Stimulated activated naive CD8-positive, alpha-beta T cell treated with anti-CD3 and anti-CD28 coated beads, Interleukin-15, amount 100 ng/mL, for 72 hours (primary cell): ENCODE data around the gene SEMA3C.

ENCODE experiments used
- ATAC-seq: fragments of 150-1000 bp; cut with Tn5 transposase; 2 replicates; pipeline ENCODE4 v1.10.0; 2021; ENCODE audit warnings: mild to moderate bottlenecking, moderate library complexity
- DNase-seq, 2 donors: peaks; one replicate each; pipeline ENCODE4 v3.0.0; 2021 to 2022
- H3K27ac Mint-ChIP-seq, 2 donors: one replicate each; pipeline ENCODE4 v1.8.0; 2022; ENCODE audit warnings: mild to moderate bottlenecking in 2 of 2, mixed read lengths in 2 of 2, moderate library complexity in 2 of 2
- H3K27me3 Mint-ChIP-seq: one replicate; pipeline ENCODE4 v1.8.0; 2022; ENCODE audit warnings: mixed read lengths
- H3K4me1 Mint-ChIP-seq: one replicate; pipeline ENCODE4 v1.8.0; 2022; ENCODE audit warnings: mild to moderate bottlenecking, mixed read lengths
- H3K4me3 Mint-ChIP-seq, 2 donors: one replicate each; pipeline ENCODE4 v1.8.0; 2022; ENCODE audit warnings: mild to moderate bottlenecking in 2 of 2, mixed read lengths in 2 of 2, moderate library complexity in 1 of 2
- H3K9me3 Mint-ChIP-seq, 2 donors: one replicate each; pipeline ENCODE4 v1.8.0; 2022; ENCODE audit warnings: mixed read lengths in 2 of 2

SEMA3C gene

DNA sequence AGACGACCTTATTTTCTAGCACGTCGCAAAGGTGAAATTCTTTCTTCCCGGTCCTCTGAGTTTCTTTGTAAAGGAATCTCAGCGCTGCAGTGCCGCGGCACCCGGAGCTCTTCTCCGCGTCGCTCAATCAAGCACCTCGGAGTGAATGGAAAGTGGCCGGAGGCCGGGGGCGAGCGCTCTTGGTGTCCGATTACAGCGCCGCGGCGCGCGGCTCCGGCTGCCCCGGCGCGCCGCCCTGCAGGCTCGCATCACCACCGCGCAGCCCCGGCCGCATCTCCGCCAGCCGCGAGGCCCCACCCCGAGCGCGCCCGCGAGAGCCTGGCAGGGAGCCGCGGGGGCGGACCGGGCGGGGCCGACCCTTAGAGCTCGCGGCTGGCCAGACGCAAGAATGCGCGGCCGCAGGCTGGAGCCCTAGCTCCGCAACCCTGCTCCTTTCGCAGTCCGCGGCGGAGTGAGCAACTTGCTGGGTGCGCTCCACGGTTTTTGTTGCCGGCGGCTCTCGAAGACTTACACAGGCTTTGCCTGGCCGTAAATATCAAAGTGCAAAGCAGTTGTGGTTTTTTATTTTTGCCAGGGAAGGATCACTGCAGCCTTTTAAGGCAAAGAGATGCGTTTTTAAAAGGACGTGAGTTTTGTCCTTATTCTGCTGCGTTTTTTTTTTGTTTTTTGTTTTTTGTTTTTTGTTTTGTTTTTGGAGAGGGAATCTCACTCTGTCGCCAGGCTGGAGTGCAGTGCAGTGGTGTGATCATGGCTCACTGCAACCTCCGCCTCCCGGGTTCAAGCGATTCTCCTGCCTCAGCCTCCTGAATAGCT is at the start of gene SEMA3C:
TSS of gene SEMA3C (minus strand) at position 143 of the 813 bp plus-strand sequence. CDS start 2,270 bp downstream, outside the sequence.
- Mint-ChIP-seq H3K27me3 (peaks cover 62% of the 10 kb centered on the region), H3K4me1 (peaks cover 7% of the 10 kb centered on the region), H3K4me3 (peak within 1 kb of the TSS; percentile 49 to 53), H3K9me3 (no peaks in the 10 kb centered on the region), H3K27ac (no peak within 1 kb of the TSS)
- peak; percentile 75 for ATAC-seq
- DNase-seq = peak; percentile 13 to 19

DNA sequence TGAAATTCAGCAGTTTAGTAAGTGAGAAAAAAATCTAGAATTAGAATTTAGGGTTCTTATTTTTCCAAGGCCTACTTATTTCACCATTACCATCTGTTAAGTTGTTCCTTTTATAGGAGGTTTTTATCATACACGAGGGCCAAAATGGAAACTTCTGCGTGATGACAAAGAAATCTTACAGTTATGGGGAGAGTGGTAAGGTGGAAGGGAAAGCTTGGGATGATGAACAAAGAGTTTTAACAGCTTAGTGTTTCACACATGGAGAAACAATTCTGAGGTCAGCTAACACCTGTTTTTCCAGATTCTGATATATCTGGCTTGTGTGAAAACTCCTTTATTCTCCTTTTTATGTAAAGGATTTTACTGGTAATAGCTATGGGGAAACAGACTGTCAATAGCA is 49.8 kb upstream of the SEMA3C start:
- no peak overlapping the region for H3K4me3 Mint-ChIP-seq
- no peaks in the 10 kb centered on the region for H3K27me3 Mint-ChIP-seq
- no peaks in the 10 kb centered on the region for H3K4me1 Mint-ChIP-seq
- DNase-seq (no peak), ATAC-seq (no peak)
- no peak overlapping the region for H3K27ac Mint-ChIP-seq
- no peaks in the 10 kb centered on the region for H3K9me3 Mint-ChIP-seq

DNA sequence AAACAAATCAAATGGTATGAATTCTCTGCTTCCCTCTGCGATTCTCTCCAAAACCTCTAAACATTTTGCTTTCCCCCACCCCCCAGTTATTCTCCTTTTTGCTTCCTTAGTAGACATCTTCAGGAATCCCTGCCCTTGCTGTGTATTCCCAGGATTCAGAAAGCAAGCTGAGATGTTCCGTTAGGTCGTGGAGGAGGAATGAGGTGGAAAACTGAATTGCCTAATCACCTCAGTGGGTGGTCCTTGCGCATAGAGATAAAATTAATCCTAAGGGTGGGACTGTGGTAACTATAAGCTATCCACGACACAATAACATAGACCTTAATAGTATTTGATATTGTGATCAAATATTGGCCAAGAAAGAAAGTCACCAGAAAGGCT is 49.1 kb upstream of the SEMA3C start:
- Mint-ChIP-seq H3K4me1 (no peaks in the 10 kb centered on the region), H3K27me3 (no peaks in the 10 kb centered on the region), H3K4me3 (no peak overlapping the region), H3K27ac (no peak overlapping the region), H3K9me3 (no peaks in the 10 kb centered on the region)
- ATAC-seq (no peak), DNase-seq (no peak)

- Mint-ChIP-seq H3K9me3 (no peaks in the 10 kb centered on the region), H3K27me3 (no peaks in the 10 kb centered on the region), H3K4me1 (no peaks in the 10 kb centered on the region), H3K4me3 (no peak overlapping the region), H3K27ac (no peak overlapping the region)
- ATAC-seq (no peak), DNase-seq (no peak)
Measured at GRCh38 chr7:80967071-80967916, 48.4 kb upstream of the SEMA3C start.

GRCh38 chr7:80960244-80960795 is 41.5 kb upstream of the SEMA3C start:
- no peak for DNase-seq
- Mint-ChIP-seq H3K27me3 (no peaks in the 10 kb centered on the region), H3K4me3 (no peak overlapping the region), H3K4me1 (no peaks in the 10 kb centered on the region), H3K9me3 (no peaks in the 10 kb centered on the region), H3K27ac (no peak overlapping the region)
- ATAC-seq = no peak

DNA sequence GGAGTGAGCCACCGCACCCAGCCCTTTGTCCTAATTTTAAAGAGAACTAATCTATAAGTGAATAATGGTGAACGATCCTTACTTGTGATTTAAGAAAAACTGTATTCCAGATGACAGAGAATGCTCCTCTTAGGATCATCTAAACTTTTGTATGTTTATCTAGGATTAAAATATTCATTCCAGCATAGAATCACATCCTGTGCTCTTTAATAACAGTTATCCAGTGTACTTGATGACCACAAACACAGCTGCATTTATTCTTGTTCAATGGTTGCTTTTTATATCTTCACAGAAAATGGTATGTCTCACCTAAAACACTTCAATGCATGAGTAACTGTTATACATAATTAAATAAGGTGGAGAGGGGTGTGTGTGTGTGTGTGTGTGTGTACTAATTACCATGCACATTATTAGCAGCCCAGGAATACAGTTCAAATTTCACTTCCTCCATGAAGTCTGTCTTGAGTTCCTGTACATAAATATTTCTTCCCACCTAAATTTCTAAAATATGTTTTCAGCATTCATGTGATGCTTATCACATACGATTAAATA is 38.5 kb upstream of the SEMA3C start:
- Mint-ChIP-seq H3K9me3 (no peaks in the 10 kb centered on the region), H3K27me3 (no peaks in the 10 kb centered on the region), H3K4me1 (no peaks in the 10 kb centered on the region), H3K27ac (no peak overlapping the region), H3K4me3 (no peak overlapping the region)
- ATAC-seq (no peak), DNase-seq (no peak)

DNA sequence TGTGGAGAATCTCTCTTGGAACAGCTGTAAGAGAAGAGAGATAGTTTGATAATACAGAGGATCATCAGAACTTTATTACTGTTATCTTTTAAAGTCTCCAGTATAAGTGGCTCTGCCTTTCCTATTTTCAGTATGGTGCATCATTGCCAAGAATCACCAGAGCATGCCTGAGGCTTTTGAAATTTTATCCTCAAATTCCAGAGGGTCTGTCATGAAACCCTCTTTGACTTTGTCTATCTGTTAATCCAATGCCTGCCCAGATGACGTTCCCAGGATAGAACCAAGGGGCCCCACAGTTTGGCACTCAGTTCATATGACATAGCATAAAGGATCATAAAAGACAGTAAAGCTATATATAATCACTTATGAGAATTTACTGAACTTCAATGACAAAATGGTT is 35.3 kb upstream of the SEMA3C start:
- no peak for ATAC-seq
- no peak for DNase-seq
- H3K4me1 Mint-ChIP-seq = no peaks in the 10 kb centered on the region
- H3K27me3 Mint-ChIP-seq = no peaks in the 10 kb centered on the region
- no peak overlapping the region for H3K27ac Mint-ChIP-seq
- H3K9me3 Mint-ChIP-seq = no peaks in the 10 kb centered on the region
- H3K4me3 Mint-ChIP-seq = no peak overlapping the region

GRCh38 chr7:80950550-80950967 is 31.7 kb upstream of the SEMA3C start:
- no peak for DNase-seq
- no peaks in the 10 kb centered on the region for H3K9me3 Mint-ChIP-seq
- H3K27me3 Mint-ChIP-seq = no peaks in the 10 kb centered on the region

GRCh38 chr7:80949449-80949848 is 30.6 kb upstream of the SEMA3C start:
- H3K27ac Mint-ChIP-seq = no peak overlapping the region

More at GRCh38 chr7:80950550-80950967, 31.7 kb upstream of the SEMA3C start:
- Mint-ChIP-seq H3K4me1 (no peaks in the 10 kb centered on the region), H3K27ac (no peak overlapping the region), H3K4me3 (no peak overlapping the region)
- ATAC-seq = no peak

DNA sequence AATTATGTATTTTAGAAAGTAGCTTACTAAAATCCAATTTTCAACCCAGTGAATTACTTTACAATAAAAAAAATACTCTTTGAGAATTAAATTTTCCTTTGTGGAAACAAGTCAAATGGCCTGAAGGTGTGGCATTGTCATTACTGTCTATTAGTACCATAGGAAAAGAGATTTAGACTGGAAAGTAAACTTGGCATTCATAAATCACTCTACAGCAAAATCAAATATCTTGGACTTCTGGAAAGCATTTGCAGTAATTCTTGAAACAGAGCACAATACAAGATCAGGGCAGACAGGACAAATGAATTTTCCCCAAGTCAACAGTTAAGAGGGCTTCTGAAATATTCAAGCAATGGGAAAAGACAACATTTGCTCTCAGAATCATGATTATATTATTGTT is 28.0 kb upstream of the SEMA3C start:
- Mint-ChIP-seq H3K4me3 (no peak overlapping the region), H3K27ac (no peak overlapping the region), H3K27me3 (no peaks in the 10 kb centered on the region), H3K4me1 (no peaks in the 10 kb centered on the region), H3K9me3 (no peaks in the 10 kb centered on the region)
- ATAC-seq = no peak
- DNase-seq = no peak

More at GRCh38 chr7:80949449-80949848, 30.6 kb upstream of the SEMA3C start:
- ATAC-seq (no peak), DNase-seq (no peak)
- H3K4me3 Mint-ChIP-seq = no peak overlapping the region
- no peaks in the 10 kb centered on the region for H3K9me3 Mint-ChIP-seq
- no peaks in the 10 kb centered on the region for H3K4me1 Mint-ChIP-seq
- H3K27me3 Mint-ChIP-seq = no peaks in the 10 kb centered on the region

GRCh38 chr7:80945976-80946375 is 27.1 kb upstream of the SEMA3C start:
- no peak for ATAC-seq
- Mint-ChIP-seq H3K4me3 (no peak overlapping the region), H3K4me1 (no peaks in the 10 kb centered on the region), H3K9me3 (no peaks in the 10 kb centered on the region), H3K27ac (no peak overlapping the region), H3K27me3 (no peaks in the 10 kb centered on the region)
- no peak for DNase-seq

- Mint-ChIP-seq H3K27me3 (no peaks in the 10 kb centered on the region), H3K4me1 (no peaks in the 10 kb centered on the region), H3K4me3 (no peak overlapping the region), H3K9me3 (peaks cover 0 to 5% of the 10 kb centered on the region in 2 donors), H3K27ac (no peak overlapping the region)
- DNase-seq (no peak), ATAC-seq (no peak)
Measured at GRCh38 chr7:80943342-80943741, 24.5 kb upstream of the SEMA3C start.

- H3K4me1 Mint-ChIP-seq = no peaks in the 10 kb centered on the region
- DNase-seq = no peak
Measured at GRCh38 chr7:80942261-80943041, 23.6 kb upstream of the SEMA3C start.

DNA sequence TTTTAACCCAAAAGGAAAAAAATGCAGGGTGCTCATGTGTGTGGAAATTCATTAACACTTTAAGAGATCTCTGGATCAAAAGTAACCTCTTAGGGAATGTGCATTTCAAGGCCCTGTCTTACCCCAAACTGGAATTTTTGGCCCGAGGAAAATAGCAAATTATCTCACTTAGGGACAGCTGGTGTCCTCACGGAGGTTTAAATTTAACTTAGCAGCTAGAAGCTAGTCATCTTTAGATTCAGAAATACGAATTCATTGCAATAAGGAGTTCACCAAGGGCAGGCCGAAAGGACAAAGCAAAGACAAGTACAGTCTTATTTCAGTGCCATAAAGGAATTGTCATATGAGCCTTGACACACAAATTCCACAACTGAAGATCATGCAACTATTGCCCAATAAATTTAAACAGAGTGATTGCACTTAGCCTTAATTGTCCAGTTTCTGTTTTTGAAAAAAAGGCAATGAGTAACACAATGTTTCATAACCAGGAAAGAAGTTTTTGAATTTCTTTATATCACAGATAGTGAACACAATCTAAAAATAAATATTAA is 22.4 kb upstream of the SEMA3C start:
- Mint-ChIP-seq H3K27ac (no peak overlapping the region), H3K9me3 (peaks cover 0 to 5% of the 10 kb centered on the region in 2 donors), H3K27me3 (no peaks in the 10 kb centered on the region), H3K4me1 (no peaks in the 10 kb centered on the region), H3K4me3 (no peak overlapping the region)
- ATAC-seq (no peak), DNase-seq (no peak)

More at GRCh38 chr7:80942261-80943041, 23.6 kb upstream of the SEMA3C start:
- Mint-ChIP-seq H3K9me3 (peaks cover 0 to 5% of the 10 kb centered on the region in 2 donors), H3K4me3 (no peak overlapping the region), H3K27ac (no peak overlapping the region), H3K27me3 (no peaks in the 10 kb centered on the region)
- no peak for ATAC-seq
